Uterus (tissue), 4 donors: ENCODE measurements around the gene NUP85. TPM values are rescaled to one million over a fixed set of nuclear protein-coding genes. Genes with fewer than 3 reads are reported as not detected.
A peak's percentile ranks its signal among the peaks of the same experiment; 100 is the strongest.

Experiments used
- DNase-seq, 2 donors: peaks; one replicate each; pipeline ENCODE4 v3.0.0-alpha.2; 2019 to 2020
- H3K27ac ChIP-seq, 2 donors: fragments of 200-600 bp; sonication (generic); 1 replicate in 1 of 2; 2 replicates in 1 of 2; pipeline ENCODE4 v1.5.1; 2016 to 2018
- H3K27me3 ChIP-seq, 2 donors: fragments of 200-600 bp; sonication (generic); one replicate each; pipeline ENCODE4 v1.5.1; 2018 to 2019; ENCODE audit warnings: control low read depth in 1 of 2
- H3K36me3 ChIP-seq, 2 donors: fragments of 200-600 bp; sonication (generic); one replicate each; pipeline ENCODE4 v1.5.1; 2019; ENCODE audit warnings: control low read depth in 1 of 2
- H3K4me1 ChIP-seq, 2 donors: fragments of 200-600 bp; sonication (generic); one replicate each; pipeline ENCODE4 v1.5.1; 2018 to 2019; ENCODE audit warnings: control low read depth in 1 of 2
- H3K4me3 ChIP-seq, 2 donors: fragments of 200-600 bp; sonication (generic); 1 replicate in 1 of 2; 2 replicates in 1 of 2; pipeline ENCODE4 v1.5.1; 2018 to 2019; ENCODE audit warnings: mild to moderate bottlenecking in 1 of 2
- H3K9me3 ChIP-seq, 2 donors: fragments of 200-600 bp; sonication (generic); one replicate each; pipeline ENCODE4 v1.5.1; 2019; ENCODE audit warnings: control low read depth in 1 of 2
- CTCF ChIP-seq, 4 experiments: fragments of 200-600 bp in 2 of 4; fragments of 450-650 bp in 2 of 4; sonication (generic) in 2 of 4; IDR thresholded peaks; one replicate each; pipeline ENCODE4 v1.5.1; 2016 to 2019; ENCODE audit warnings: antibody characterized with exemption in 4 of 4, mild to moderate bottlenecking in 2 of 4, moderate library complexity in 1 of 4
- POLR2A ChIP-seq, 2 donors: fragments of 450-650 bp; IDR thresholded peaks; one replicate each; pipeline ENCODE4 v1.6.1; 2016; ENCODE audit warnings: antibody characterized with exemption in 2 of 2, mild to moderate bottlenecking in 1 of 2, moderate library complexity in 1 of 2
- intact Hi-C: fragments of 100-400 bp; cut with DNase I; formaldehyde crosslinking; loops from one replicate; pipeline ENCODE4 v1.15.1; 2023; ENCODE audit warnings: low total_unique reads
- total RNA-seq, 4 donors: library from RNA; depleted of rRNA in 3 of 4; stranded (reverse); fragments of >200 nt in 3 of 4; gene quantifications; one replicate each; pipeline versions ENCODE4 v1.1.0 to v1.2.4, GENCODE V29; 2014 to 2023
- donor health status: DM: yes; HTN: yes; CAD: no.

The NUP85 gene
- total RNA-seq, 4 donors from 2014 or later = 17.1 to 108 (median 39.1) TPM

GRCh38 chr17:75260641-75261335 lies 55.3 kb downstream of the NUP85 start:
- Histone ChIP-seq H3K36me3 (no peaks in the 10 kb centered on the region), H3K4me3 (peak overlapping the region; percentile 66 to 86), H3K4me1 (peaks cover 6 to 14% of the 10 kb centered on the region in 2 donors), H3K9me3 (no peaks in the 10 kb centered on the region), H3K27me3 (no peaks in the 10 kb centered on the region), H3K27ac (peak overlapping the region; percentile 91 to 93)
- no peak for DNase-seq
- peak in 1 of 4 experiments; percentile 9 for TF ChIP-seq CTCF (IDR thresholded peaks at IDR 0.05)
- TF ChIP-seq POLR2A (IDR thresholded peaks at IDR 0.05) = no peak
- intact Hi-C loops = no loop called here

GRCh38 chr17:75261336-75262111 lies 56.0 kb downstream of the NUP85 start, which contains the start of the genes GGA3 and MRPS7:
GGA3 (minus strand) TSS chr17:75261606; CDS start chr17:75261587, 19 bp downstream.
MRPS7 (plus strand) TSS chr17:75261879; CDS start chr17:75261901, 22 bp downstream.
- intact Hi-C loops = no loop called here
- Histone ChIP-seq H3K4me1 (peaks cover 6 to 14% of the 10 kb centered on the region in 2 donors), H3K27me3 (no peaks in the 10 kb centered on the region), H3K27ac (peak within 1 kb of the TSS; percentile 91 to 93), H3K4me3 (peak within 1 kb of the TSS; percentile 66 to 86), H3K9me3 (no peaks in the 10 kb centered on the region), H3K36me3 (no peaks in the 10 kb centered on the region)
- TF ChIP-seq POLR2A (IDR thresholded peaks at IDR 0.05) = peak; percentile 59 to 69
- TF ChIP-seq CTCF (IDR thresholded peaks at IDR 0.05) = peak in 1 of 4 experiments; percentile 4
- peak; percentile 93 to 95 for DNase-seq

GRCh38 chr17:75262112-75262606 lies 56.7 kb downstream of the NUP85 start:
- intact Hi-C loops = no loop called here

GRCh38 chr17:75263055-75263454 lies 57.6 kb downstream of the NUP85 start:
- TF ChIP-seq CTCF (IDR thresholded peaks at IDR 0.05) (no peak), POLR2A (IDR thresholded peaks at IDR 0.05) (no peak)
- H3K27ac ChIP-seq = no peak overlapping the region
- H3K27me3 ChIP-seq = no peaks in the 10 kb centered on the region
- H3K4me1 ChIP-seq = peaks cover 6 to 14% of the 10 kb centered on the region in 2 donors
- H3K36me3 ChIP-seq = no peaks in the 10 kb centered on the region
- no peaks in the 10 kb centered on the region for H3K9me3 ChIP-seq
- no peak for DNase-seq
- no peak overlapping the region for H3K4me3 ChIP-seq
- intact Hi-C loops = no loop called here

More at GRCh38 chr17:75262112-75262606, 56.7 kb downstream of the NUP85 start:
- no peaks in the 10 kb centered on the region for H3K9me3 ChIP-seq
- H3K36me3 ChIP-seq = no peaks in the 10 kb centered on the region
- H3K4me1 ChIP-seq = peaks cover 6 to 14% of the 10 kb centered on the region in 2 donors
- peak overlapping the region; percentile 91 to 93 for H3K27ac ChIP-seq
- TF ChIP-seq CTCF (IDR thresholded peaks at IDR 0.05) (no peak), POLR2A (IDR thresholded peaks at IDR 0.05) (no peak)
- H3K27me3 ChIP-seq = no peaks in the 10 kb centered on the region
- peak overlapping the region; percentile 66 to 86 for H3K4me3 ChIP-seq
- no peak for DNase-seq
